Measurements from ENCODE around the gene FDXACB1.

Gene FDXACB1

DNA sequence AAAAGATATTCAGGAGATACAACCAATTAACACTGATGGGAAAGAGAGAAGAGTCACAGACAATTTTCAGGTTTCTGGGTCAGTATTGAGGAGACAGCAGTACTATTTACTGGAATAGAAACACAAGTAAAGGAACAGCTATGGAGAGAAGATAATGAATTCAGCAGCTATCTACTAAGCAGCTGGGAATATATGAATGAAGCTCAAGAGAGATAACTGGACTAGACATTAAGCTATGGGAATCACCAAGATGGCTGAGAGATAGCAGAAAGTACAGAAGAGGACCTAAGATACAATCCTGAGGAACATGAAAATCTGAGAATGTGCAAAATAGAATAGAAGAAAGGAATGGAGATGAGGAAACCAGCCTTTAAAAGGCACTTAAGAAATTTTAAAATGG lies 23.5 kb downstream of the FDXACB1 start:
- Histone ChIP-seq H3K9me3 (ENCODE audit: low read depth, low read length) (no peaks in the 10 kb centered on the region), H3K4me3 (no peak overlapping the region), H3K9ac (ENCODE audit: insufficient read length) (no peak overlapping the region), H3K36me3 (ENCODE audit: insufficient read depth, low read length) (peaks cover 39% of the 10 kb centered on the region), H3K27ac (no peak overlapping the region)
- no peak for DNase-seq (ENCODE audit: low read depth, low spot score)
- no peak for TF ChIP-seq FOXP2 (optimal IDR thresholded peaks at IDR 0.05; ENCODE audit: control extremely low read depth, extremely low read length, insufficient read depth)

- no peak for DNase-seq (ENCODE audit: low read depth, low spot score)
- Histone ChIP-seq H3K9ac (ENCODE audit: insufficient read length) (peak overlapping the region; percentile 41), H3K27ac (peak overlapping the region; percentile 48), H3K9me3 (ENCODE audit: low read depth, low read length) (no peaks in the 10 kb centered on the region), H3K4me3 (no peak overlapping the region), H3K36me3 (ENCODE audit: insufficient read depth, low read length) (peaks cover 24% of the 10 kb centered on the region; the same call in 1 of the 2 replicates)
- TF ChIP-seq POLR2AphosphoS5 (IDR thresholded peaks at IDR 0.05; ENCODE audit: borderline replicate concordance, low read depth, low read length) (no peak), FOXP2 (optimal IDR thresholded peaks at IDR 0.05; ENCODE audit: control extremely low read depth, extremely low read length, insufficient read depth) (no peak), EZH2 (IDR thresholded peaks at IDR 0.05) (no peak)
Observed at GRCh38 chr11:111852103-111852502, 26.9 kb downstream of the FDXACB1 start.

- DNase-seq (ENCODE audit: low read depth, low spot score) = no peak
- peaks cover 24% of the 10 kb centered on the region; the same call in 1 of the 2 replicates for H3K36me3 ChIP-seq (ENCODE audit: insufficient read depth, low read length)
- peak overlapping the region; percentile 48 for H3K27ac ChIP-seq
- no peak overlapping the region for H3K4me3 ChIP-seq
- H3K9ac ChIP-seq (ENCODE audit: insufficient read length) = peak overlapping the region; percentile 41
- no peak for TF ChIP-seq EZH2 (IDR thresholded peaks at IDR 0.05)
- TF ChIP-seq POLR2AphosphoS5 (IDR thresholded peaks at IDR 0.05; ENCODE audit: borderline replicate concordance, low read depth, low read length) = no peak
- TF ChIP-seq FOXP2 (optimal IDR thresholded peaks at IDR 0.05; ENCODE audit: control extremely low read depth, extremely low read length, insufficient read depth) = no peak
- H3K9me3 ChIP-seq (ENCODE audit: low read depth, low read length) = no peaks in the 10 kb centered on the region
Observed at GRCh38 chr11:111851636-111852035, 27.3 kb downstream of the FDXACB1 start.

DNA sequence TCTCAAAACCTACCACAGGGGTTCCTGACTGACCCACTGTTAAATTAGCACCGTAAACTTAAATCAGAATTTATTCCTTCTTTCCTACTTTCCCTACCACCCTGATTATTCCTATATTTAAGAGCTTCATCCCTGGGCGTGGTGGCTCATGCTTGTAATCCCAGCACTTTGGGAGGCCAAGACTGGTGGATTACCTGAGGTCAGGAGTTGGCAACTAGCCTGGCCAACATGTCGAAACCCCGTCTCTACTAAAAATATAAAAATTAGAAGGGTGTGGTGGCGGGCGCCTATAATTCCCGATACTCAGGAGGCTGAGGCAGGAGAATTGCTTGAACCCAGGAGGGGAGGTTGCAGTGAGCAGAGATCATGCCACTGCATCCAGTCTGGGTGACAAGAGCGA lies 27.9 kb downstream of the FDXACB1 start:
- Histone ChIP-seq H3K27ac (no peak overlapping the region), H3K4me3 (no peak overlapping the region), H3K9me3 (ENCODE audit: low read depth, low read length) (no peaks in the 10 kb centered on the region), H3K36me3 (ENCODE audit: insufficient read depth, low read length) (peaks cover 24% of the 10 kb centered on the region; the same call in 1 of the 2 replicates), H3K9ac (ENCODE audit: insufficient read length) (no peak overlapping the region)
- TF ChIP-seq POLR2AphosphoS5 (IDR thresholded peaks at IDR 0.05; ENCODE audit: borderline replicate concordance, low read depth, low read length) (no peak), FOXP2 (optimal IDR thresholded peaks at IDR 0.05; ENCODE audit: control extremely low read depth, extremely low read length, insufficient read depth) (no peak), EZH2 (IDR thresholded peaks at IDR 0.05) (no peak)
- DNase-seq (ENCODE audit: low read depth, low spot score) = no peak

GRCh38 chr11:111849631-111850030 lies 29.3 kb downstream of the FDXACB1 start:
- no peak for TF ChIP-seq EZH2 (IDR thresholded peaks at IDR 0.05)
- TF ChIP-seq POLR2AphosphoS5 (IDR thresholded peaks at IDR 0.05; ENCODE audit: borderline replicate concordance, low read depth, low read length) = no peak
- TF ChIP-seq FOXP2 (optimal IDR thresholded peaks at IDR 0.05; ENCODE audit: control extremely low read depth, extremely low read length, insufficient read depth) = no peak
- H3K9ac ChIP-seq (ENCODE audit: insufficient read length) = no peak overlapping the region
- peaks cover 19% of the 10 kb centered on the region; the same call in 1 of the 2 replicates for H3K36me3 ChIP-seq (ENCODE audit: insufficient read depth, low read length)
- no peak for DNase-seq (ENCODE audit: low read depth, low spot score)
- no peak overlapping the region for H3K27ac ChIP-seq
- H3K4me3 ChIP-seq = no peak overlapping the region
- H3K9me3 ChIP-seq (ENCODE audit: low read depth, low read length) = no peaks in the 10 kb centered on the region

DNA sequence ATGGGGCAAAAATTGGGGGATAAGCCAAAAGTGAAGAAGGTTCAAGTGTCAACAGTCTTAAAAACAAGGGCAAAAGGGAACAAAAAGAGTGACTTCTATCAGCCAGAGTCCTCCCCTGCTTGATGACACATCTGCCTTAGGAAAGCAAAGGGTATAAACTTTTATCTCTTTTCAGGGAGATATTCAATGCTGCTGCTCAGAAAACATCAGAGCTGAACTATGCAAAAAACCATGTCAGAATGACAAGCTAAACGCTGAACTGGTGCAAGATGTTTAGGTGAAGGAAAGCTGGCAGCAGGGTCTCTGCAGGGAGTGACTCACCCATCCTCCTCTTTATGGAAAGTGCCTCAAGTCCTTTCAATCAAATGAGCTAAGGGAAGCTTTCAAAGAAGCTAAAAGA lies 32.3 kb downstream of the FDXACB1 start:
- Histone ChIP-seq H3K27ac (no peak overlapping the region), H3K36me3 (ENCODE audit: insufficient read depth, low read length) (peaks cover 17% of the 10 kb centered on the region; the same call in 1 of the 2 replicates), H3K9me3 (ENCODE audit: low read depth, low read length) (no peaks in the 10 kb centered on the region), H3K4me3 (no peak overlapping the region), H3K9ac (ENCODE audit: insufficient read length) (no peak overlapping the region)
- DNase-seq (ENCODE audit: low read depth, low spot score) = no peak
- no peak for TF ChIP-seq POLR2AphosphoS5 (IDR thresholded peaks at IDR 0.05; ENCODE audit: borderline replicate concordance, low read depth, low read length)
- no peak for TF ChIP-seq FOXP2 (optimal IDR thresholded peaks at IDR 0.05; ENCODE audit: control extremely low read depth, extremely low read length, insufficient read depth)
- no peak for TF ChIP-seq EZH2 (IDR thresholded peaks at IDR 0.05)

- Histone ChIP-seq H3K36me3 (ENCODE audit: insufficient read depth, low read length) (peaks cover 17% of the 10 kb centered on the region; the same call in 1 of the 2 replicates), H3K4me3 (no peak overlapping the region), H3K27ac (no peak overlapping the region), H3K9me3 (ENCODE audit: low read depth, low read length) (no peaks in the 10 kb centered on the region), H3K9ac (ENCODE audit: insufficient read length) (no peak overlapping the region)
- TF ChIP-seq POLR2AphosphoS5 (IDR thresholded peaks at IDR 0.05; ENCODE audit: borderline replicate concordance, low read depth, low read length) (no peak), EZH2 (IDR thresholded peaks at IDR 0.05) (no peak), FOXP2 (optimal IDR thresholded peaks at IDR 0.05; ENCODE audit: control extremely low read depth, extremely low read length, insufficient read depth) (no peak)
- no peak for DNase-seq (ENCODE audit: low read depth, low spot score)
Observed at GRCh38 chr11:111846063-111846462, 32.9 kb downstream of the FDXACB1 start.

- Histone ChIP-seq H3K9ac (ENCODE audit: insufficient read length) (no peak overlapping the region), H3K9me3 (ENCODE audit: low read depth, low read length) (no peaks in the 10 kb centered on the region), H3K4me3 (no peak overlapping the region), H3K36me3 (ENCODE audit: insufficient read depth, low read length) (peaks cover 13% of the 10 kb centered on the region; the same call in 1 of the 2 replicates), H3K27ac (no peak overlapping the region)
- TF ChIP-seq POLR2AphosphoS5 (IDR thresholded peaks at IDR 0.05; ENCODE audit: borderline replicate concordance, low read depth, low read length) = no peak
- no peak for DNase-seq (ENCODE audit: low read depth, low spot score)
Observed at GRCh38 chr11:111845276-111846028, 33.5 kb downstream of the FDXACB1 start.

- DNase-seq (ENCODE audit: low read depth, low spot score) = no peak
- Histone ChIP-seq H3K9ac (ENCODE audit: insufficient read length) (no peak overlapping the region), H3K9me3 (ENCODE audit: low read depth, low read length) (no peaks in the 10 kb centered on the region), H3K4me3 (no peak overlapping the region), H3K36me3 (ENCODE audit: insufficient read depth, low read length) (peaks cover 7% of the 10 kb centered on the region; the same call in 1 of the 2 replicates), H3K27ac (no peak overlapping the region)
- TF ChIP-seq FOXP2 (optimal IDR thresholded peaks at IDR 0.05; ENCODE audit: control extremely low read depth, extremely low read length, insufficient read depth) (no peak), EZH2 (IDR thresholded peaks at IDR 0.05) (no peak), POLR2AphosphoS5 (IDR thresholded peaks at IDR 0.05; ENCODE audit: borderline replicate concordance, low read depth, low read length) (no peak)
Observed at GRCh38 chr11:111843661-111844060, 35.3 kb downstream of the FDXACB1 start.
